Measurements from ENCODE around the gene TTLL10.

GRCh38 chr1:1194723-1195122 lies 21.0 kb downstream of the TTLL10 start:
- no peak for TF ChIP-seq POLR2A (IDR thresholded peaks at IDR 0.05; ENCODE audit: low read length)
- TF ChIP-seq GATA1 (IDR thresholded peaks at IDR 0.05; ENCODE audit: low read depth, low read length), result no peak
